GM23248 (cell line): ENCODE results near the gene TFCP2L1. TPM values are rescaled to one million over a fixed set of nuclear protein-coding genes. Genes with fewer than 3 reads are reported as not detected.

ENCODE experiments used
- DNase-seq: peaks from one replicate; pipeline ENCODE4 v3.0.0-alpha.2; 2015
- H2AFZ ChIP-seq: fragments of 200-600 bp; sonication (generic); 2 replicates; pipeline ENCODE4 v1.6.1; 2016; ENCODE audit warnings: antibody characterized with exemption
- H3F3A ChIP-seq: fragments of 200-600 bp; sonication (generic); 2 replicates; pipeline ENCODE4 v1.6.1; 2016; ENCODE audit warnings: mild to moderate bottlenecking, antibody characterized with exemption, mixed run types; ENCODE audit not compliant: insufficient read depth
- H3K27ac ChIP-seq: fragments of 200-600 bp; sonication (generic); 2 replicates; pipeline ENCODE4 v1.5.1; 2016; ENCODE audit warnings: mild to moderate bottlenecking
- H3K27me3 ChIP-seq: fragments of 200-600 bp; sonication (generic); replicated peaks from 2 replicates; pipeline ENCODE4 v1.6.1; 2016; ENCODE audit warnings: mild to moderate bottlenecking; ENCODE audit not compliant: insufficient read depth
- H3K36me3 ChIP-seq: fragments of 200-600 bp; sonication (generic); 2 replicates; pipeline ENCODE4 v1.6.1; 2016; ENCODE audit warnings: low read depth, mild to moderate bottlenecking
- H3K4me1 ChIP-seq: fragments of 200-600 bp; sonication (generic); 2 replicates; pipeline ENCODE4 v1.6.1; 2016; ENCODE audit warnings: mild to moderate bottlenecking; ENCODE audit not compliant: insufficient read depth
- H3K4me2 ChIP-seq: fragments of 200-600 bp; sonication (generic); one replicate; pipeline ENCODE4 v1.6.1; 2016; ENCODE audit warnings: mild to moderate bottlenecking; ENCODE audit not compliant: unreplicated experiment
- H3K4me3 ChIP-seq: fragments of 200-600 bp; sonication (generic); 2 replicates; pipeline ENCODE4 v1.5.1; 2016; ENCODE audit warnings: mild to moderate bottlenecking
- H3K79me2 ChIP-seq: fragments of 200-600 bp; sonication (generic); 2 replicates; pipeline ENCODE4 v1.6.1; 2016; ENCODE audit warnings: mild to moderate bottlenecking; ENCODE audit not compliant: insufficient read depth
- H3K9ac ChIP-seq: fragments of 200-600 bp; sonication (generic); 2 replicates; pipeline ENCODE4 v1.6.1; 2016; ENCODE audit warnings: mild to moderate bottlenecking
- H3K9me2 ChIP-seq: fragments of 200-600 bp; sonication (generic); 2 replicates; pipeline ENCODE4 v1.6.1; 2016; ENCODE audit warnings: mixed run types, mild to moderate bottlenecking, moderate library complexity; ENCODE audit not compliant: insufficient read depth
- H3K9me3 ChIP-seq: fragments of 200-600 bp; sonication (generic); one replicate; pipeline ENCODE4 v1.6.1; 2017; ENCODE audit warnings: low read depth
- H4K20me1 ChIP-seq: fragments of 200-600 bp; sonication (generic); 2 replicates; pipeline ENCODE4 v1.6.0; 2016; ENCODE audit not compliant: insufficient read depth
- EZH2 ChIP-seq: fragments of 200-600 bp; sonication (generic); IDR thresholded peaks from 2 replicates; pipeline ENCODE4 v1.6.1; 2018; ENCODE audit warnings: antibody characterized with exemption, mild to moderate bottlenecking; ENCODE audit not compliant: insufficient read depth, poor library complexity, severe bottlenecking
- EZH2phosphoT487 ChIP-seq: fragments of 200-600 bp; sonication (generic); IDR thresholded peaks from 2 replicates; pipeline ENCODE4 v1.6.1; 2018; ENCODE audit warnings: antibody characterized with exemption, moderate library complexity, mild to moderate bottlenecking, low read depth; ENCODE audit not compliant: insufficient read depth
- WGBS, 2 experiments: methylation state at CpG; one replicate each; pipeline ENCODE4 v1.1.6; 2015 to 2017; ENCODE audit warnings: low lambda C conversion rate in 2 of 2, low coverage in 1 of 2; ENCODE audit errors: missing lambda C conversion rate in 2 of 2; 5-methylcytosine and 5-hydroxymethylcytosine counted together
- in situ Hi-C: fragments of 300-500 bp; cut with MboI; formaldehyde crosslinking; loops from 2 replicates; pipeline ENCODE4 v1.15.0; 2020
- polyA plus RNA-seq: library from polyadenylated mRNA; unstranded; fragments of >200 nt; fragmentation: Nextera tagmentation; extraction: Ambion mirVana; gene quantifications from 2 replicates; pipeline ENCODE4 v1.2.1, GENCODE V29; 2016
- total RNA-seq: library from RNA; depleted of rRNA; stranded (reverse); fragments of >200 nt; shearing (Covaris generic); gene quantifications from 2 replicates; pipeline ENCODE4 v1.2.3, GENCODE V29; 2014

The TFCP2L1 gene
- total and polyA plus RNA-seq, 2 experiments from 2014 or later: not detected

- Histone ChIP-seq H4K20me1 (no peaks in the 10 kb centered on the region), H3K9me3 (no peaks in the 10 kb centered on the region), H2AFZ (no peak overlapping the region), H3F3A (no peaks in the 10 kb centered on the region), H3K4me2 (no peak overlapping the region), H3K27me3 (peaks cover 50% of the 10 kb centered on the region), H3K36me3 (no peaks in the 10 kb centered on the region), H3K27ac (no peak overlapping the region), H3K9ac (no peak overlapping the region), H3K4me3 (no peak overlapping the region), H3K79me2 (no peaks in the 10 kb centered on the region), H3K4me1 (no peaks in the 10 kb centered on the region), H3K9me2 (no peaks in the 10 kb centered on the region)
- in situ Hi-C loops: no loop called here
- DNase-seq: no peak
- TF ChIP-seq EZH2phosphoT487 (no peak), EZH2 (no peak)
- 65 to 69% methylated on average over 16 of the region's 16 CpGs for WGBS, 2 experiments
Measured at GRCh38 chr2:121243821-121244460, 41.1 kb downstream of the TFCP2L1 start.

- H3K9me3 ChIP-seq: no peaks in the 10 kb centered on the region
- H2AFZ ChIP-seq: no peak overlapping the region
- H3K27ac ChIP-seq: no peak overlapping the region
- in situ Hi-C loops: no loop called here
- no peak for DNase-seq
- H3K4me2 ChIP-seq: no peak overlapping the region
- no peaks in the 10 kb centered on the region for H3K9me2 ChIP-seq
- no peaks in the 10 kb centered on the region for H3K4me1 ChIP-seq
- H3K9ac ChIP-seq: no peak overlapping the region
- no peaks in the 10 kb centered on the region for H3K79me2 ChIP-seq
- TF ChIP-seq EZH2 (no peak), EZH2phosphoT487 (no peak)
- no peak overlapping the region for H3K4me3 ChIP-seq
- H4K20me1 ChIP-seq: no peaks in the 10 kb centered on the region
- 61 to 65% methylated on average over 9 of the region's 9 CpGs for WGBS, 2 experiments
- peaks cover 41% of the 10 kb centered on the region for H3K27me3 ChIP-seq
- H3F3A ChIP-seq: no peaks in the 10 kb centered on the region
- H3K36me3 ChIP-seq: no peaks in the 10 kb centered on the region
Measured at GRCh38 chr2:121242976-121243375, 42.0 kb downstream of the TFCP2L1 start.

GRCh38 chr2:121242175-121242875 is 42.7 kb downstream of the TFCP2L1 start:
- in situ Hi-C loops: no loop called here
- no peak for TF ChIP-seq EZH2phosphoT487
- no peak for TF ChIP-seq EZH2
- Histone ChIP-seq H2AFZ (no peak overlapping the region), H3F3A (no peaks in the 10 kb centered on the region), H3K4me3 (no peak overlapping the region), H3K79me2 (no peaks in the 10 kb centered on the region), H3K9ac (no peak overlapping the region), H3K9me2 (no peaks in the 10 kb centered on the region), H3K9me3 (no peaks in the 10 kb centered on the region), H3K36me3 (no peaks in the 10 kb centered on the region), H4K20me1 (no peaks in the 10 kb centered on the region), H3K4me2 (no peak overlapping the region), H3K27ac (no peak overlapping the region), H3K4me1 (no peaks in the 10 kb centered on the region), H3K27me3 (peaks cover 34% of the 10 kb centered on the region)
- no peak for DNase-seq
- 54 to 55% methylated on average over 16 of the region's 16 CpGs for WGBS, 2 experiments

GRCh38 chr2:121241466-121241865 is 43.5 kb downstream of the TFCP2L1 start:
- H3K4me1 ChIP-seq: no peaks in the 10 kb centered on the region
- no peaks in the 10 kb centered on the region for H3F3A ChIP-seq
- H3K9me2 ChIP-seq: no peaks in the 10 kb centered on the region
- in situ Hi-C loops: no loop called here
- no peak overlapping the region for H3K27ac ChIP-seq
- no peaks in the 10 kb centered on the region for H3K79me2 ChIP-seq
- H3K9ac ChIP-seq: no peak overlapping the region
- no peaks in the 10 kb centered on the region for H3K36me3 ChIP-seq
- no peak overlapping the region for H2AFZ ChIP-seq
- 67 to 68% methylated on average over 3 of the region's 3 CpGs for WGBS, 2 experiments
- H3K27me3 ChIP-seq: peaks cover 31% of the 10 kb centered on the region
- no peaks in the 10 kb centered on the region for H4K20me1 ChIP-seq
- DNase-seq: no peak
- no peak overlapping the region for H3K4me2 ChIP-seq
- H3K4me3 ChIP-seq: no peak overlapping the region
- no peaks in the 10 kb centered on the region for H3K9me3 ChIP-seq
- TF ChIP-seq EZH2phosphoT487 (no peak), EZH2 (no peak)
